ENCODE results near the gene NADK.

DNA sequence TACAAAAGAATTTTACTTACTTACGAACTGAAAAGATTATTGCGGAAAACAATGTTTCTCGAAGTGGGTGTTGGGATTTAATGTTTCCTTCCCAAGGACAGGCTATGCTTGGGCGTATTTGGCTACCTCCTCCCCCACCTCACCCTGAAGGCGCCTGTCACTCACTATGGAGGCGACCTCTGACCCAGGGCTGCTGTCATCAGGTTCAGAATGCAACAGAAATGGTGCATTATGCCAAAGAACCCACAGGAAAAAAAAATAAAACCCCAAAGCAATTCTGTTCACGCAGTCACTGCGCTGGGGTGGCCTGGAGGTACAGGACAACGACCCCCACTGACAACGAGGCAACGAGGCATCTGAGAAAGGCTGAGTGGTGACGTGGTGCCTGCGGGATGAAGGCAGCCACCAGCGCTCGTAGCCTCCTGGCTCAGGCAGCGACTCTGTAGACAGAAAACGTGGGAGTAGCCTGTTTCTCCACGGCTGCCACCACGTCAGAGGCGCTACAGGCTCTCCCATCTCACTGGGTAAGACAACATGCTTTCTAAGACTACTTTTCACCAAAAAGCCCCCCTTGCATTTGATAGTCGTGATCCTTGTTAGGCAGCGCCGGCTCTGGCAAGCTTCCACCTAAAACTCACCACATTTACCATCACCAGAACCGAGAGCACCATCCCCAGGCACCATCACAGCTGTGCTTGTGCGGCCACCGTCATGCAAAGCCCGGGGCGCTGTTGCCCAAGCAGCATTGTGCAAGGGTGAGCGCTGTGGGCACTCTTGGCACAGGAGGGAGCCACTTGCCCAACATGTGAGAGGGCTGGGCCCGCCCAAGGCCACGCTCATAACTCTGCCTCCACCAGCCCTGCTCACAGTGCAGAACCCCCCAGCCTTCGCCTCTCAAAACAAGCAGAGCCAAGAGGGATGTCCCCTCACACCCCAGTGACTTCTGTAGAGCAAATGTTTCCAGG is 14.3 kb downstream of the NADK start:
- TF ChIP-seq, protein P1, sequence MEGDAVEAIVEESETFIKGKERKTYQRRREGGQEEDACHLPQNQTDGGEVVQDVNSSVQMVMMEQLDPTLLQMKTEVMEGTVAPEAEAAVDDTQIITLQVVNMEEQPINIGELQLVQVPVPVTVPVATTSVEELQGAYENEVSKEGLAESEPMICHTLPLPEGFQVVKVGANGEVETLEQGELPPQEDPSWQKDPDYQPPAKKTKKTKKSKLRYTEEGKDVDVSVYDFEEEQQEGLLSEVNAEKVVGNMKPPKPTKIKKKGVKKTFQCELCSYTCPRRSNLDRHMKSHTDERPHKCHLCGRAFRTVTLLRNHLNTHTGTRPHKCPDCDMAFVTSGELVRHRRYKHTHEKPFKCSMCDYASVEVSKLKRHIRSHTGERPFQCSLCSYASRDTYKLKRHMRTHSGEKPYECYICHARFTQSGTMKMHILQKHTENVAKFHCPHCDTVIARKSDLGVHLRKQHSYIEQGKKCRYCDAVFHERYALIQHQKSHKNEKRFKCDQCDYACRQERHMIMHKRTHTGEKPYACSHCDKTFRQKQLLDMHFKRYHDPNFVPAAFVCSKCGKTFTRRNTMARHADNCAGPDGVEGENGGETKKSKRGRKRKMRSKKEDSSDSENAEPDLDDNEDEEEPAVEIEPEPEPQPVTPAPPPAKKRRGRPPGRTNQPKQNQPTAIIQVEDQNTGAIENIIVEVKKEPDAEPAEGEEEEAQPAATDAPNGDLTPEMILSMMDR (IDR thresholded peaks at IDR 0.05) = no peak
- TF ChIP-seq POLR2A (IDR thresholded peaks at IDR 0.05) = no peak

Measured in vagina (tissue), 2 donors.